Transverse colon (tissue), 4 donors: Measurements from ENCODE around the gene C1orf56.

Experiments
- CTCF ChIP-seq, 5 experiments: fragments of 200-600 bp in 3 of 5; fragments of 450-650 bp in 2 of 5; sonication (generic) in 3 of 5; IDR thresholded peaks; 1 replicate in 2 of 5; 2 replicates in 3 of 5; pipeline ENCODE4 v1.5.1; 2016 to 2017; ENCODE audit warnings: antibody characterized with exemption in 5 of 5, inconsistent platforms in 3 of 5, mild to moderate bottlenecking in 2 of 5, moderate library complexity in 1 of 5
- EP300 ChIP-seq: sonication (generic); formaldehyde crosslinking; IDR thresholded peaks from one replicate; pipeline ENCODE4 v1.6.1; 2017; ENCODE audit warnings: antibody characterized with exemption, low read depth
- POLR2A ChIP-seq: fragments of 450-650 bp; IDR thresholded peaks from one replicate; pipeline ENCODE4 v1.6.1; 2016; ENCODE audit warnings: antibody characterized with exemption, mild to moderate bottlenecking, moderate library complexity
- POLR2AphosphoS5 ChIP-seq, 3 donors: sonication (generic); formaldehyde crosslinking; IDR thresholded peaks; one replicate each; pipeline ENCODE4 v1.6.1; 2016; ENCODE audit warnings: antibody characterized with exemption in 3 of 3

GRCh38 chr1:151005729-151006319 is 41.7 kb upstream of the C1orf56 start:
- TF ChIP-seq CTCF (IDR thresholded peaks at IDR 0.05) (no peak), POLR2A (no peak), EP300 (no peak), POLR2AphosphoS5 (IDR thresholded peaks at IDR 0.05) (no peak)
